PFSK-1 (cell line): ENCODE measurements around the gene ALDH1A3.

ENCODE experiments used
- FOXP2 ChIP-seq: optimal IDR thresholded peaks from 2 replicates; pipeline ENCODE3; 2011; ENCODE audit warnings: borderline replicate concordance, control low read depth, inconsistent platforms; ENCODE audit not compliant: insufficient read depth; ENCODE audit errors: extremely low read length, extremely low read depth
- POLR2AphosphoS5 ChIP-seq: IDR thresholded peaks from 2 replicates; pipeline ENCODE4 v1.6.1; 2012; ENCODE audit warnings: low read depth, mild to moderate bottlenecking, control low read depth, low read length, moderate library complexity
- REST ChIP-seq, 2 experiments: IDR thresholded peaks; 2 replicates each; pipeline versions ENCODE4 v1.6.1 to v1.8.0; 2011 to 2012; ENCODE audit warnings: low read depth in 2 of 2, low read length in 2 of 2, control low read depth in 1 of 2, inconsistent platforms in 1 of 2, mild to moderate bottlenecking in 1 of 2, moderate library complexity in 1 of 2; ENCODE audit not compliant: insufficient read depth in 1 of 2
- SIN3A ChIP-seq: IDR thresholded peaks from 2 replicates; pipeline ENCODE4 v1.6.1; 2012; ENCODE audit warnings: mild to moderate bottlenecking, low read length, moderate library complexity, borderline replicate concordance; ENCODE audit not compliant: insufficient read depth
- TAF1 ChIP-seq: IDR thresholded peaks from 2 replicates; pipeline ENCODE4 v1.6.1; 2012; ENCODE audit warnings: low read length, control low read depth, borderline replicate concordance; ENCODE audit not compliant: insufficient read depth

- no peak for TF ChIP-seq TAF1
- no peak for TF ChIP-seq SIN3A
- TF ChIP-seq POLR2AphosphoS5: no peak
- no peak for TF ChIP-seq REST (IDR thresholded peaks at IDR 0.05; ENCODE audit: insufficient read depth in 1 of 2, low read depth in 2 of 2, low read length in 2 of 2)
- no peak for TF ChIP-seq FOXP2
These were observed 30.4 kb upstream of the ALDH1A3 start for GRCh38 chr15:100849021-100849854.
